ENCODE results near the gene N4BP3.

N4BP3 gene

GRCh38 chr5:178106086-178106485 lies 7.2 kb upstream of the N4BP3 start:
- Histone ChIP-seq H3K4me3 (ENCODE audit: low read depth in 1 of 2, low read length in 2 of 2) (no peak overlapping the region), H3K4me1 (ENCODE audit: control insufficient read depth in 1 of 2, insufficient read depth in 2 of 2, low read length in 2 of 2) (no peaks in the 10 kb centered on the region), H3K27ac (ENCODE audit: low read length) (no peak overlapping the region), H3K9me3 (ENCODE audit: control insufficient read depth in 1 of 2, low read length in 2 of 2) (no peaks in the 10 kb centered on the region), H3K36me3 (ENCODE audit: control insufficient read depth in 1 of 2, insufficient read depth in 2 of 2, low read length in 2 of 2) (no peaks in the 10 kb centered on the region), H3K27me3 (ENCODE audit: low read depth, low read length) (no peaks in the 10 kb centered on the region)

- H3K36me3 ChIP-seq (ENCODE audit: control insufficient read depth in 1 of 2, insufficient read depth in 2 of 2, low read length in 2 of 2): no peaks in the 10 kb centered on the region
- no peak overlapping the region for H3K27ac ChIP-seq (ENCODE audit: low read length)
- H3K27me3 ChIP-seq (ENCODE audit: low read depth, low read length): no peaks in the 10 kb centered on the region
- no peaks in the 10 kb centered on the region for H3K9me3 ChIP-seq (ENCODE audit: control insufficient read depth in 1 of 2, low read length in 2 of 2)
- H3K4me1 ChIP-seq (ENCODE audit: control insufficient read depth in 1 of 2, insufficient read depth in 2 of 2, low read length in 2 of 2): no peaks in the 10 kb centered on the region
- H3K4me3 ChIP-seq (ENCODE audit: low read depth in 1 of 2, low read length in 2 of 2): no peak overlapping the region
Observed at GRCh38 chr5:178106556-178107239, 6.6 kb upstream of the N4BP3 start.

DNA sequence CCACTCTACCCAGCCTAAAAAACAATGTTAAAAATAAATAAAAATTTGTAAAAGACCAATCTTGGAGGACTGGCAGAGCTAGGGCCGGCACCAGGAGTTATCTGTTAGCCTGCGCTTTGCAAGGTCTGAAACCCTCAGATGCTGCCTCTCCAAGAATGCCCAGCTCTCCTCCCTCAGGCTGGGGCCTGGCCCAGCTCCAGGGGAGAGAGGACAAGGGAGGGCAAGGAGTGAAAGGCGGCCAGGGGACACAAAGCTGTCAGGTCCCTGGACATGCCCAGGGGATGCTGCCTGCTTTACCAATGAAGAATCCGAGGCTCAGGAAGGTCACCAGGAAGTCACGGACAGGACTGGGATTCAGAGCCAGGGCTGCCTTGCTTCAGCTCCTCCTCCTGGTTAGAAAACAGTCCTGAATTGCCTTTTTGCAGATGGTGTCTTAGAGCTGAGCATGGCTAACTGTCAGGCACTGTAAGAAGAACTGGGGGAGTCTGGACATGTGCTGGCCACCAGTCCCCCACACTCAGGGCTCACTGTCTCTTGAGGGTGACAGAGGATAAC lies 5.5 kb upstream of the N4BP3 start:
- Histone ChIP-seq H3K27ac (ENCODE audit: low read length) (no peak overlapping the region), H3K4me3 (ENCODE audit: low read depth in 1 of 2, low read length in 2 of 2) (no peak overlapping the region), H3K4me1 (ENCODE audit: control insufficient read depth in 1 of 2, insufficient read depth in 2 of 2, low read length in 2 of 2) (no peaks in the 10 kb centered on the region), H3K27me3 (ENCODE audit: low read depth, low read length) (peaks cover 6% of the 10 kb centered on the region), H3K9me3 (ENCODE audit: control insufficient read depth in 1 of 2, low read length in 2 of 2) (peaks cover 0 to 2% of the 10 kb centered on the region in 2 donors), H3K36me3 (ENCODE audit: control insufficient read depth in 1 of 2, insufficient read depth in 2 of 2, low read length in 2 of 2) (no peaks in the 10 kb centered on the region)

GRCh38 chr5:178108446-178108845 lies 4.9 kb upstream of the N4BP3 start:
- Histone ChIP-seq H3K4me1 (ENCODE audit: control insufficient read depth in 1 of 2, insufficient read depth in 2 of 2, low read length in 2 of 2) (peaks cover 0 to 6% of the 10 kb centered on the region in 2 donors), H3K36me3 (ENCODE audit: control insufficient read depth in 1 of 2, insufficient read depth in 2 of 2, low read length in 2 of 2) (no peaks in the 10 kb centered on the region), H3K27me3 (ENCODE audit: low read depth, low read length) (peaks cover 6% of the 10 kb centered on the region), H3K9me3 (ENCODE audit: control insufficient read depth in 1 of 2, low read length in 2 of 2) (peaks cover 0 to 2% of the 10 kb centered on the region in 2 donors), H3K4me3 (ENCODE audit: low read depth in 1 of 2, low read length in 2 of 2) (no peak overlapping the region), H3K27ac (ENCODE audit: low read length) (no peak overlapping the region)

DNA sequence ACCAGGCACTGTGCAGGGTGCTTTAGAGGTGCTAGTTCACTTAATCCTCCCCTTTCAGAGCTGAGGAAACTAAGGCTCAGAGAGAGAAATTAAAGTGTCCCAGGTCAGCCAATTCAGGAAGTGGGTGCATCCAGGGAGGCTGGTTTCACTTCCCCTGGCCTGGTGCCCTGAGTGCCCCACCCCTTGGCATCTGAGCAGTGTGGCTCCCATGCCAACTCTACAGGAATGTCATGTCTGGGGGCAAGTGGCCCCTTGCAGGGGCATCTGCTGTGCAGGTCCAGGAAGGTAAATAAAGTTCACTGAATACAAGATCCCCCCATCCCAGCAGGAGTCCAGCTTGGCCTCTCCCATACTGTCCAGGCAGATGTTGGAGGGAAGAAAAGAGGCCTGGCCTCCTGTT lies 4.4 kb upstream of the N4BP3 start:
- peaks cover 0 to 2% of the 10 kb centered on the region in 2 donors for H3K9me3 ChIP-seq (ENCODE audit: control insufficient read depth in 1 of 2, low read length in 2 of 2)
- H3K4me3 ChIP-seq (ENCODE audit: low read depth in 1 of 2, low read length in 2 of 2): no peak overlapping the region
- H3K36me3 ChIP-seq (ENCODE audit: control insufficient read depth in 1 of 2, insufficient read depth in 2 of 2, low read length in 2 of 2): no peaks in the 10 kb centered on the region
- peaks cover 0 to 11% of the 10 kb centered on the region in 2 donors for H3K4me1 ChIP-seq (ENCODE audit: control insufficient read depth in 1 of 2, insufficient read depth in 2 of 2, low read length in 2 of 2)
- peaks cover 6% of the 10 kb centered on the region for H3K27me3 ChIP-seq (ENCODE audit: low read depth, low read length)
- H3K27ac ChIP-seq (ENCODE audit: low read length): no peak overlapping the region

GRCh38 chr5:178110511-178110910 lies 2.8 kb upstream of the N4BP3 start:
- peaks cover 21% of the 10 kb centered on the region for H3K27me3 ChIP-seq (ENCODE audit: low read depth, low read length)
- peaks cover 0 to 2% of the 10 kb centered on the region in 2 donors for H3K9me3 ChIP-seq (ENCODE audit: control insufficient read depth in 1 of 2, low read length in 2 of 2)
- H3K36me3 ChIP-seq (ENCODE audit: control insufficient read depth in 1 of 2, insufficient read depth in 2 of 2, low read length in 2 of 2): no peaks in the 10 kb centered on the region
- H3K27ac ChIP-seq (ENCODE audit: low read length): no peak overlapping the region
- H3K4me1 ChIP-seq (ENCODE audit: control insufficient read depth in 1 of 2, insufficient read depth in 2 of 2, low read length in 2 of 2): peaks cover 0 to 15% of the 10 kb centered on the region in 2 donors
- no peak overlapping the region for H3K4me3 ChIP-seq (ENCODE audit: low read depth in 1 of 2, low read length in 2 of 2)

DNA sequence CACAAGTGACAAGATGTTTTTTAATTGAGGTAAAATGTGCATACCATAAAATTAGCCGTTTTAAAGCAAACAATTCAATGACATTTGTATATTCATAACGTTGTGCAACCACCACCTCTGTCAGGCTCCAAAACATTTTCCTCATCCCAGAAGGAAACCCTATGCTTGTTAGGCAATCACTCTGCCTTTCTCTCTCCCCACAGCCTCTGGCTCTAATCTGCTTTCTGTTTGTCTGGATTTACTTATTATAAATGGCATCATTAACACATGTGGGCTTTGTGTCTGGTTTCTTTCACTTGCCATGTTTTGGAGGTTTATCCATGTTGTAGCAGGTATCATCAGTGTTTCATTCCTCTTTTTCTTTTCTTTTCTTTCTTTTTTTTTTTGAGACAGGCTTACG lies 1.4 kb upstream of the N4BP3 start:
- H3K36me3 ChIP-seq (ENCODE audit: control insufficient read depth in 1 of 2, insufficient read depth in 2 of 2, low read length in 2 of 2): no peaks in the 10 kb centered on the region
- H3K27me3 ChIP-seq (ENCODE audit: low read depth, low read length): peaks cover 32% of the 10 kb centered on the region
- no peak overlapping the region for H3K4me3 ChIP-seq (ENCODE audit: low read depth in 1 of 2, low read length in 2 of 2)
- peaks cover 0 to 15% of the 10 kb centered on the region in 2 donors for H3K4me1 ChIP-seq (ENCODE audit: control insufficient read depth in 1 of 2, insufficient read depth in 2 of 2, low read length in 2 of 2)
- H3K9me3 ChIP-seq (ENCODE audit: control insufficient read depth in 1 of 2, low read length in 2 of 2): peaks cover 0 to 2% of the 10 kb centered on the region in 2 donors
- no peak overlapping the region for H3K27ac ChIP-seq (ENCODE audit: low read length)

DNA sequence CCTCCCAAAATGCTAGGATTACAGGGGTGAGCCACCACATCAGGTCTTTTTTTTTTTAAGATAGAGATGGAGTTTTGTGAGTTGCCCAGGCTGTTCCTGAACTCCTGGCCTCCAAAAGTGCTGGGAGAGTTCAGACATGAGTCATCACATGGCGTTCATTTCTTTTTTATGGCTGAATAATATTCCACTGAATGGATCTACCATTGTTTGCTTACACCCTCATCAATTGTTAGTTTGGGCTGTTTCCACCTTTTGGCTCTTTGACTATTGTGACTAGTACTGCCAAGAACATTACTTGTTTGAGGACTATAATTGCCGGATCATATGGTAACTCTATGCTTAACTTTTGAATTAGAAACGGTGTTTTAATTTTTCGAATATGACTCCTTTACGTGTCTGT lies 787 bp upstream of the N4BP3 start:
- Histone ChIP-seq H3K36me3 (ENCODE audit: control insufficient read depth in 1 of 2, insufficient read depth in 2 of 2, low read length in 2 of 2) (no peaks in the 10 kb centered on the region), H3K27me3 (ENCODE audit: low read depth, low read length) (peaks cover 36% of the 10 kb centered on the region), H3K4me1 (ENCODE audit: control insufficient read depth in 1 of 2, insufficient read depth in 2 of 2, low read length in 2 of 2) (peaks cover 0 to 15% of the 10 kb centered on the region in 2 donors), H3K27ac (ENCODE audit: low read length) (no peak overlapping the region), H3K9me3 (ENCODE audit: control insufficient read depth in 1 of 2, low read length in 2 of 2) (peaks cover 0 to 2% of the 10 kb centered on the region in 2 donors), H3K4me3 (ENCODE audit: low read depth in 1 of 2, low read length in 2 of 2) (no peak overlapping the region)

DNA sequence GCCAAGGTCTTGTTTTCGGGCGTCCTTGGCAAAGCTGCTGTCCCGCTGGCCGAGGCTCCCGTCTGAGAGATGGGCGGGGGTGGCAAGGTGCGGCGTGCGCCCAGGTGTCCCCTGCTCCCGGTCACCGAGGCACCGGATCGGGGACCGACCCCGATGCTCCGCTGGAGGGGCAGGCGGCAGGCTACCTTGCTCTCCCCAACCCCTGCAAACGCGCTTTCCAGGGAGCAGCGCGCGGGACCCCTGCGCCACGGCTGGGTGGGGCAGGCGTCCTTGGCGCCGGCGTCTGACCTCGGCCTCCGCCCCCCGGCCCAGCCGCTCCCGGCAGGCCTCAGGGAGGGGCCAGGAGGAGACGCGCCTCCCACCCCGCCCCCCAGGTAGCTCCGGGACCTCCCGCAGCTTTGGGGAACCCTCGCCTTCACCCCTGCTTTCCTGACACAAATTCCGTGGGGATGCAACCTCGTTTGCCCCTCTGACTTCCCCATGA lies 551 bp downstream of the N4BP3 start:
- Histone ChIP-seq H3K36me3 (ENCODE audit: control insufficient read depth in 1 of 2, insufficient read depth in 2 of 2, low read length in 2 of 2) (no peaks in the 10 kb centered on the region), H3K27me3 (ENCODE audit: low read depth, low read length) (peaks cover 36% of the 10 kb centered on the region), H3K27ac (ENCODE audit: low read length) (no peak overlapping the region), H3K9me3 (ENCODE audit: control insufficient read depth in 1 of 2, low read length in 2 of 2) (peaks cover 0 to 2% of the 10 kb centered on the region in 2 donors), H3K4me1 (ENCODE audit: control insufficient read depth in 1 of 2, insufficient read depth in 2 of 2, low read length in 2 of 2) (peaks cover 0 to 15% of the 10 kb centered on the region in 2 donors), H3K4me3 (ENCODE audit: low read depth in 1 of 2, low read length in 2 of 2) (peak overlapping the region in 1 of 2 donors; percentile 55)

DNA sequence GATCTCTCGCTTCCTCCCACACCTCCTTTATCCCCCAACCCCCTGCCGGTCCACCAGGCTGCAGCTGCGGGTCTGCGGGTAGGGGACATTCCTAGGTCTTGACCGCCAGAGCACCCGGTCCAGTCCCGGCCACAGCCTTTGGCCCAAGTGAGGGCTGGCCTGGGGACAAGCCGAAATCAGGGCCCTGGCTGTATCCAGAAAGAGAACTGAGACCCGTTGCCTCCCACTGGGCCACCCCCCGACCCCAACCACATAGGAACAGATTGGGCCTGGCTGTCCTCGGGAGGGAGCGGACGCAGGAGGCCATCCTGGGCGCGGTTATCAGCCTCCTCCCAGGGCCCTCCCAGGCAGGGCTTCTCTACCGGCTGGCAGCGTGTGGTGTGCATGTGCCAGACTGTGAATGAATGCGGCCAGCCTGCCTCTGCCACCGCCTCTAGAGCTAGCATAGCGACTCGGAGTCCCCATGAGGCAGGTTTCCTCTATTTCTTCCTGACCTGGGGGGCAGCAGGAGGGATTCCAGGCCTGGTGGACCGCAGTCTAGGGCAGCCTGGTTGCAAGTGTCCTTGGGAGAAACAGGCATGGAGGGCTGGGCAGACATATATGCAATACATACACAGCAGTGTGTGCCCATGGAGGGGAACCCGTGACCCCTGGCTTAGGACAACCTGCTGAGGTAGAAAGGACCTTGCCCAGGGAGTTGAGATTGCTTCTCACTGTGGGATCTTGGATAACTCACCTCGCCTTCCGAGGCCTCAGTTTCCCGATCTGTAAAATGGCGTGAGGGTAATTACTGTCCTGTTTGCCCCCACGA lies 1.2 kb downstream of the N4BP3 start:
- Histone ChIP-seq H3K9me3 (ENCODE audit: control insufficient read depth in 1 of 2, low read length in 2 of 2) (peaks cover 0 to 2% of the 10 kb centered on the region in 2 donors), H3K36me3 (ENCODE audit: control insufficient read depth in 1 of 2, insufficient read depth in 2 of 2, low read length in 2 of 2) (no peaks in the 10 kb centered on the region), H3K4me3 (ENCODE audit: low read depth in 1 of 2, low read length in 2 of 2) (peak overlapping the region in 1 of 2 donors; percentile 55), H3K27me3 (ENCODE audit: low read depth, low read length) (peaks cover 36% of the 10 kb centered on the region), H3K27ac (ENCODE audit: low read length) (no peak overlapping the region), H3K4me1 (ENCODE audit: control insufficient read depth in 1 of 2, insufficient read depth in 2 of 2, low read length in 2 of 2) (peaks cover 0 to 15% of the 10 kb centered on the region in 2 donors)

GRCh38 chr5:178115136-178115813 lies 1.9 kb downstream of the N4BP3 start:
- peaks cover 0 to 15% of the 10 kb centered on the region in 2 donors for H3K4me1 ChIP-seq (ENCODE audit: control insufficient read depth in 1 of 2, insufficient read depth in 2 of 2, low read length in 2 of 2)
- no peaks in the 10 kb centered on the region for H3K36me3 ChIP-seq (ENCODE audit: control insufficient read depth in 1 of 2, insufficient read depth in 2 of 2, low read length in 2 of 2)
- no peak overlapping the region for H3K4me3 ChIP-seq (ENCODE audit: low read depth in 1 of 2, low read length in 2 of 2)
- peaks cover 36% of the 10 kb centered on the region for H3K27me3 ChIP-seq (ENCODE audit: low read depth, low read length)
- peaks cover 0 to 2% of the 10 kb centered on the region in 2 donors for H3K9me3 ChIP-seq (ENCODE audit: control insufficient read depth in 1 of 2, low read length in 2 of 2)
- H3K27ac ChIP-seq (ENCODE audit: low read length): no peak overlapping the region
